HG03571 (cell line): ENCODE data around the gene CLSTN1.

Experiments
- ATAC-seq: cut with Tn5 transposase; IDR thresholded peaks from one replicate; pipeline ENCODE4 v1.9.1; 2021; ENCODE audit not compliant: unreplicated experiment

CLSTN1 gene

DNA sequence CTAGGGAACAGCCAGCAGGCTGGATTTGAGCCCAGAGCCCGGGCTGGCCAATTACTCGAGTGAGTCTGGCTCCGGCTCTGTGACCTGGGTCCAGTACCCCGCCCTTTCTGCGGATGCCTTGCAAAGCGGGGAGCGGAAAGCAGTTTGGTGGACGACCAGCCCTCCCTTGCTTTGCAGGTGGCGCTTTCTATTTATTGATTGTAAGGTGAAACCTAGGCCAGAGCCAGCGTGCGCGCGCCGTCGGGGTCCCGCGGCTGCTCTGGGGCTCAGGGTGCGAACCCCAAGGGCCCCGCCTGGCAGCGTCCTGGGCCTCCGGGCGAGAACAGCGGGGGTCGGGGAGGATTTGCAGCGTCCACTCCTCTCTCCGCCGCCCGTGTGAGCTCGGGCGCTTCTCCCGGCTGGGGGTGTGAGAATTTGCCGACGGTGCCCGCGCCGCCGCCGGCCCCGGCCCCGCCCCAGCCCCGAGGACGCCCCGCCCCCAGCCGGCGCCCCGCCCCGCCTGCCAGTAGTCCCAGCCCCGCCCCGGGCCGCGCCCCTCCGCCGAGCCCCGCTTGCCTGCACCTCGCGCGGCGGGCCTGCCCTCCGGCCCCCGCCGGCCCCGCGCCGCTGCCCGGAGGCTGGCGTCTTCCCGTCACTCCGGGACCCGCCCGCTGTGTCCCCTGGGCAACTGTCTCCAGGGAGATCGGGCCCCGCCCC is 134.6 kb downstream of the CLSTN1 start:
- peak; percentile 41 for ATAC-seq

DNA sequence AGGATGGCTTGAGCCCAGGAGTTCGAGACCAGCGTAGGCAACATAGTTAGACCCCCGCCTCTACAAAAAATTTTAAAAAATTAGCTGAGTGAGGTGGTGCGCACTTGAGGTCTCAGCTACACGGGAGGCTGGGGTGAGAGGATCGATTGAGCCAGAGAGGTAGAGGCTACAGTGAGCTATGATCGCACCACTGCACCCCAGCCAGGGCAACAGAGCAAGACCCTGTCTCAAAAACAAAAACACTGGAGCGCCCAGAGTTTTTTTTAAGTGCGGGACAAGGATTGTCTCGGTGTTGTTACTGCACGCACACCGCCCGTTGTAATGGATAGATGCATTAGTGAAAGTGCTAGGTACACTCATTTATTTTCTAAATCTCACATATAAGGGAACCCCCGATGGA is 135.2 kb downstream of the CLSTN1 start:
- no peak for ATAC-seq

DNA sequence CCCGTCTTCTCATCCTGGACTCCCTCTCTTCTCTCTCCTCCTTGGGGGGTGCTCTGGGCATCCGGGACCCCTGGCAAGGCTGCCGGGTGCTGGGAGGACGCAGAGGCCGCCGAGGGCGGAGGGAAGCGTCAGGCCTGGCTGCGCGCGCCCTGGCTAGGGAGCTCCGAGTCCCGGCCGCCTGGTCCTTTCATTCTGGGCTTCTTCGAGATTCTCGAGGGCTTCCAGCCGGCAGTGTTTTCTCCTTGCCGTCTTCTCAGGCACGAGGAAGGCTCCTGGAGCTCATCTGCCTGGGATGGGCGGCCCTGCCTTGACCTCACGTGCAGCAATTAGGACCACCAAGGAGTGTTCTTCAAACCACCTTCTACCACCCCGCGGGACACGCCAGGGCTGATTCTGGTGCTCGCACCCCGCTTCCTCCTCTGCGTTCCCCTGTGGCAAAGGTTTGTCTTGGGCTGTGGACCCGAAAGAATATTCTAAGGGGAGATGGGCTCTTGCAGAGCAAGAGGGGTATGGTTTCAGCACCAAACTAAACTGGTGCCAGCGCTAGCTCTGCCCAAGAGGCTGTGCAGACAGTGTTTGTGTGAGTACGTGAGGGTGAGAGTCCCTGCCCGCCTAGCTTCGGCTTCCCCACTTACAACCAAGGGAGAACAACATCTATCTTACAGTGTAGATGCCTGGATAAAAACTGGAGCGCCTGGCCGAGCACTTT is 135.7 kb downstream of the CLSTN1 start:
- no peak for ATAC-seq

DNA sequence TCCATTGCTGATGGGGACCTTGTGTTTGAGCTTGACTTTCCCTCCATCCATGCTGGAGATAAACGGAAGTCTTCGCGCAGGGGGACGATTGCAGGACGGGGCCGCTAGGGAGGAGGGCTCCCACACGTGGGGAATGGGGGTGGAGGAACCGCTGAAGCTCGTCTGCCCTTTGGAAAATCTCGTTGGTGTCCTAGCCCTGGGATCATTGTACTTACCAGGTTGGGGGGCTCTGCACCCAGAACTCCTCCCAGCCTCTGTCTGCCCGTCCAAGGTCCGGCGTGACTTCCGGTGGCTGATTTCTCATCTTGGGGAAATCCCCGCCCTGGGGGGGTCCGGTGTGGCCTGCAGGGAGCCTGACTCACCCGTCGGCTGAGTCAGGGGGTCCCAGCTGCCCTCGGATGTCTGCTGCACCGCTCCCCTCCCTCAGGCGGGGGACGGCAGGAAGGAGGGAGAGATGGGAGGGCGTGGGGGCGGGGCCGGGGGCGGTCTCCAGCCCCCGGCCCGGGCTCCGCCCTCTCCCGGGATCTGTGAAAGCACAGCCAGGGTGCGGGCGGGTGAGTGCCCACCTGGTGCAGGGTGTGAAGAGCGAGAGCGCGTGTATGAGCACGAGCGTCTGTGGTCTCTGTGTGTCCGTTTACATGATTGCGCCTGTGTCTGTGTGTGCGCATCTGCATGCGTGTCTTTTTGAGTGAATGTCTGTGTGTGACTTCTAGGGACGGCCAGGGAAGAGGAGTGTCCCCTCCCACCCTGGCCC is 136.5 kb downstream of the CLSTN1 start:
- ATAC-seq: no peak

DNA sequence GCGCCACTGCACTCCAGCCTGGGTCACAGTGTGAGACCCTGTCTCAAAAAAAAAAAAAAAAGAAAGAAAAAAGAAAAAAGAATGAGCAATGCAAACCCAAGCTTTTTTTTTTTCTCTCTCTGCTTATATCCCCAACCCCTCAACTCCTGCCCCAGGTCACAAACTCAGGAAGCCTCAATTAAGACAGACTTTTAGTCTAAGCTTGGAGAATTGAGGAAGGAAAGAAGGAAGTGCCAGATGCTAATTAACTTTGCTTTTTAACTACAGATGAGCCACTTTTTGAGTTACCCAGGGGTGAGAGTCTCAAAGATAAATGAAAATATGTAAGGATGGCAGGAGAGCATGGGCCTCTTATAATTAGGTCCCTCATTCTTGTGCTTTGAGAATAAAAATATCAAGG is 139.0 kb downstream of the CLSTN1 start:
- ATAC-seq: no peak

DNA sequence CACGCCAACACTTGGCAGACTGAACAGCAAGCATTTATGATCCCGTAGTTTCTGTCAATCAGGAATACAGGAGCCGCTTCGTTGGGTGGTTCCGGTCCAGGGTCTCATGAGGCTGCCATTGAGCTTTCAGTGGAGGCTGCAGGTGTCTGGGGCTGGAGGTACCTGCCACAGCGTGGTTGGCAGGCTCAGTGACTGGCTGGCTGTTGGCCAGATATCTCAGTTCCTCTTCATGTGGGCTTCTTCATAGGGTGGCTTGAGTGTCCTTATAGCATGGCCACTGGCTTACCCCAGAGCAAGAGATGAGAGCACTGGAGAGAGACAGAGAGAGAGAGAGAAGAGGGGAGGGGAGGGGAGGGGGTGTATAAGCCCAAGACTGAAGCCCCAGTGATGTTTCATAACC is 142.9 kb downstream of the CLSTN1 start:
- ATAC-seq: no peak

DNA sequence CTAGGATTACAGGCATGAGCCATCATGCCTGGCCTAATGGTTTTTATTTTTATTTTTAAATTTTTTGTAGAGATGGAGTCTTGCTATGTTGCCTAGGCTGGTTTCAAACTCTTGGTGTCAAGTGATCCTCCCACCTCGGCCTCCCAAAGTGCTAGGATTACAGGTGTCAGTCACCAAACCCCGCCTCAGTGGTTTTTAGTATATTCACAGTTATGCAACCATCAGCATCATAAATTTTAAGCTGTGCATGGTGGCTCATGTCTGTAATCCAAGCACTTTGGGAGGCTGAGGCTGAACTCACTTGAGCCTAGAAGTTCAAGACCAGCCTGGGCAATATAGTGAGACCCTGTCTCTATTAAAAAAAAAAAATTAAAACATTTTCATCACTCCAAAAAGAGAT is 143.7 kb downstream of the CLSTN1 start:
- ATAC-seq: no peak
